ENCODE data around the gene LMBR1.

The LMBR1 gene

DNA sequence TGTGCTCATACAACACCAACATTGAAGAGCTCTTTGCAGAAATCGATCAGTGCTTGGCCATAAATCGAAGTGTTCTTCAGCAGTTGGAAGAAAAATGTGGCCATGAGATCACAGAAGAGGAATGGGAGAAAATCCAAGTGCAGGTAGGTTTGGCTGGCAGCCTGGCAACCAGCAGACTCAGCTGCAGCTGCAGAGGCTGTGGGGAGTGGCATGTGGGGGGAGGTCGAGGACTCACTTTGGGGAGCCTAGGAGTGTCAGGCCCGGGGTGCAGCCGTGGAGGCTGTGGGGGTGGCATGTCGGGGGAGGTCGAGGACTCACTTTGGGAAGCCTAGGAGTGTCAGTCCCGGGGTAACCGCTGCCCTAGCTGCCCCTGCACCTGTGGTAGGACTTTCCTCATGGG, 217.3 kb downstream of the LMBR1 start:
- Histone ChIP-seq H3K9me3 (ENCODE audit: control insufficient read depth, low read depth, low read length) (no peaks in the 10 kb centered on the region), H3K4me3 (ENCODE audit: low read length) (no peak overlapping the region), H3K36me3 (ENCODE audit: control insufficient read depth, low read depth, low read length) (peaks cover 8% of the 10 kb centered on the region)

DNA sequence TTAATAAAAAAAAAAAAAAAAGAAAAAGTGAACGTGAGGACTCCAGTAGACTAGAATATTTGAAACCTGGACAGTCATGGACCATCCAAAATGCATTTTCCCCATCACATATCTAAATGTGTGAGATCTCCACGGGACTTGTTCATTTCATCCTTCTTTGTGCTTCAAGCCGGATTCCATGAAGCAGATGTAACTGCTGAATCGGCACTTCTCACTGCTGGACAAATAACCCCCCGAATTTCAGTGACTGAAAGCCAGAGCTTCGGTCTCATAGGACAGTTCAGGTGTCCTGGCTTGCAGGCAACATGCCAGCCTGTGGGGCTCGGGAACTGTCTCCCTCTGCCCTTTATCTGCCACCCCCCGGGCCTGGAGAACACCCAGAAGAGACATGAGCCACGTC, 219.1 kb downstream of the LMBR1 start:
- Histone ChIP-seq H3K36me3 (ENCODE audit: control insufficient read depth, low read depth, low read length) (peaks cover 3% of the 10 kb centered on the region), H3K27ac (ENCODE audit: low read length) (no peak overlapping the region), H3K9me3 (ENCODE audit: control insufficient read depth, low read depth, low read length) (no peaks in the 10 kb centered on the region), H3K4me1 (ENCODE audit: control insufficient read depth, low read depth, low read length) (peaks cover 5% of the 10 kb centered on the region), H3K9ac (ENCODE audit: low read length) (no peak overlapping the region), H3K27me3 (ENCODE audit: control insufficient read depth, insufficient read depth, low read length) (no peaks in the 10 kb centered on the region), H3K4me3 (ENCODE audit: low read length) (no peak overlapping the region)

More for the DNA sequence above, 217.3 kb downstream of the LMBR1 start:
- Histone ChIP-seq H3K9ac (ENCODE audit: low read length) (no peak overlapping the region), H3K4me1 (ENCODE audit: control insufficient read depth, low read depth, low read length) (peaks cover 5% of the 10 kb centered on the region), H3K27ac (ENCODE audit: low read length) (no peak overlapping the region), H3K27me3 (ENCODE audit: control insufficient read depth, insufficient read depth, low read length) (no peaks in the 10 kb centered on the region)

DNA sequence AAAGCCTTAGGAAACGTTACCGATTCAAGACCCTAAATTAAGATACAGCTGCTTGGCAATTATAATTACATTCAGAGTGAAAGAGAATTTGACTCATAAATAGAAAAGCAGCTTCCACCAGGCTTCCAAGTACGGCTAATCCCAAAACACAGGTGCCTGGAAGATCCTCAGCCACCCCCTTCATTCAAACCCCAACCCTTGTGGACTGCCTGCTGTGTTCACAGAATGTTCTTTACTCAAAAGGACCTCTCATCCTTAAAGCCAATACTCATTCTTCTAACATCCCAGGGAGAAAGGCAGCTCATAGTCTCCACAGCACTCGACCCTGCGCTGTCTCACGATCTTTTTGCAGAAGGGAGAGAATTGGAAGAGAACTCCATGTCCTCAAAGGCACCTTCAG, 219.5 kb downstream of the LMBR1 start:
- H3K27me3 ChIP-seq (ENCODE audit: control insufficient read depth, insufficient read depth, low read length) = no peaks in the 10 kb centered on the region
- H3K4me1 ChIP-seq (ENCODE audit: control insufficient read depth, low read depth, low read length) = peaks cover 5% of the 10 kb centered on the region
- H3K4me3 ChIP-seq (ENCODE audit: low read length) = no peak overlapping the region
- H3K9ac ChIP-seq (ENCODE audit: low read length) = no peak overlapping the region
- H3K36me3 ChIP-seq (ENCODE audit: control insufficient read depth, low read depth, low read length) = peaks cover 3% of the 10 kb centered on the region
- H3K9me3 ChIP-seq (ENCODE audit: control insufficient read depth, low read depth, low read length) = no peaks in the 10 kb centered on the region
- no peak overlapping the region for H3K27ac ChIP-seq (ENCODE audit: low read length)

DNA sequence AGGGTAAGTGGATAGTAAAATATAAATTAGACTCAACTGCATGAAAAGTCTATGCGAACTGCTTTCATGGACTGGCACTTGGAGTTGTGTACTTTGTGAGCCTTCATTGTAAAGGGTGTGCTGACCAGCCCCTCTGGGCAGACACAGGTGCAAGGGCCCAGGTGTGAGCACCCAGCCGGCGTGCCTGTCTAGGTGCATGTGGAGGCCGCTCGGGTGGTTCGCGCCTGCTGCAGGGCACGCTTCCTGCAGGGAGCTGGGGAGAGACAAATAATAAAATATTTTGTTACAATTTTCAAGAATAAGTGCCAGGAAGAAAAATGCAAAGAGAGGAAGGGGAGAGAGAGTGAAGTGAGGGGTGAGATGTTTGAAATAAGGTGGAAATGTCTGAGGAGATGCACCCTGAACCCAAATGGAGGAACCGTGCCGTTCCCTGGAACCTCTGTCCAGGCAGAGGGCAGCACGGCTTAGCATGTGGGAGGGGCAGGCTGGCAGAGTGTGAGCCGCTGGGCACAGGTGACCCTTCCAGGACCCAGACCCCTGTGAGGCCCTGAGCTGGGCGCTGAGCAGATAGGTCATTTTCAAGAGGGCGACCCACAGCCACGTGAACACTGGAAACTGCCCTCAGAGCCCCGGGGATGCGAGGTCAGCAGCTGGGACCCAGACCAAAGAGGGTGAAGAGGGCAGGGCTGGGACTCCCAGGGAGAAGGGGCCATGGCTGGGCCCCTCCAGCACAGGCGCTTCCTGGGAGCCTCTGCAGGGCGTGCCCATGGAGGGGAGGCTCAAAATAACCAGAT, 223.8 kb downstream of the LMBR1 start:
- peaks cover 35% of the 10 kb centered on the region for H3K4me1 ChIP-seq (ENCODE audit: control insufficient read depth, low read depth, low read length)
- no peaks in the 10 kb centered on the region for H3K9me3 ChIP-seq (ENCODE audit: control insufficient read depth, low read depth, low read length)
- no peak overlapping the region for H3K4me3 ChIP-seq (ENCODE audit: low read length)
- H3K36me3 ChIP-seq (ENCODE audit: control insufficient read depth, low read depth, low read length) = peaks cover 3% of the 10 kb centered on the region
- no peak overlapping the region for H3K27ac ChIP-seq (ENCODE audit: low read length)
- no peak overlapping the region for H3K9ac ChIP-seq (ENCODE audit: low read length)
- no peaks in the 10 kb centered on the region for H3K27me3 ChIP-seq (ENCODE audit: control insufficient read depth, insufficient read depth, low read length)

DNA sequence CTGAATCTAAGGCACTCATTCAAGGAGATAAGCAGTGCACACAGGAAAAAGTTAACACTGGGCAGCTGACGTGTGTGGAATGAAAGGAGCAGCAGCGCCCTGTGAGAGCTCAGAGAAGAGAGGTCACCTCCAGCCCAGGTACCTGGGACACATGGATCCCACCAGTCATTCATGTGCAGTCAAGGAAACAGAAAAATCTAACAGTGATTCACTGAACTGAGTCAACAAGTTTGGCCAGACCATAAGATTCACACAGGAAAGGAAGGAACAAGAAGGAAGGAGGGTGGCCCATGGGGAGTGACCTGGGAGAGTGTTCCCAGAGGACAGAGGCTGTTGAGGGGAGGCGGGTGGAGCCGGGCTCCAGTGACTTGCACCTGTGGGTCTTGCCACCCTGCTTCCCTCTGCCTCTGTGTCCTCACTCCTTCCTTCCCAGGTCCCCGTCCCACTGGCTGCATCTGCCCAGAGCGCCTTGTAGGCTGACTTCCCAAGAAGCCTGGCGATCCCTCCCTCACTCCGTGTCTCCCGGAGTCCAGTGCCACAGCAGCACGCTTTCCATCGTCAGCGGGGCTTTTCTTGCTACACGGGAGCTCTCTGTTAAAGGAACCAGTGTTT, 224.7 kb downstream of the LMBR1 start:
- Histone ChIP-seq H3K9me3 (ENCODE audit: control insufficient read depth, low read depth, low read length) (no peaks in the 10 kb centered on the region), H3K27me3 (ENCODE audit: control insufficient read depth, insufficient read depth, low read length) (no peaks in the 10 kb centered on the region), H3K4me1 (ENCODE audit: control insufficient read depth, low read depth, low read length) (peaks cover 30% of the 10 kb centered on the region), H3K27ac (ENCODE audit: low read length) (no peak overlapping the region), H3K36me3 (ENCODE audit: control insufficient read depth, low read depth, low read length) (peaks cover 3% of the 10 kb centered on the region), H3K9ac (ENCODE audit: low read length) (no peak overlapping the region), H3K4me3 (ENCODE audit: low read length) (no peak overlapping the region)

DNA sequence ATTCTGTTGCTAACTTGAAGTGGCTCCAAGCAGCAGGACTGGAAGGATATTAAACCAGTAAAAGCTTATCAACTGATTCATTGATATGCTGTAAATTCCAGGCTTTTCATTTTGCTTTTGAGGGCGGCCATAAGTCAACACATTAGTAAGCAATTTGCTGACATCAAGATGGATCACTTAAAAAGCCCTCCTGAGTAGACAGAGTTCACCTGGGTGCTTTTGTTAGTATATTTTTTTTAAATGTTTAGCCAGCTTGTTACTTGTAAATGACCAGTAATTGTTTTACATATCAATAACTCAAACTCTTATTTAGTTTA, 225.9 kb downstream of the LMBR1 start:
- Histone ChIP-seq H3K9me3 (ENCODE audit: control insufficient read depth, low read depth, low read length) (no peaks in the 10 kb centered on the region), H3K9ac (ENCODE audit: low read length) (no peak overlapping the region), H3K36me3 (ENCODE audit: control insufficient read depth, low read depth, low read length) (no peaks in the 10 kb centered on the region), H3K4me1 (ENCODE audit: control insufficient read depth, low read depth, low read length) (peaks cover 30% of the 10 kb centered on the region), H3K27ac (ENCODE audit: low read length) (no peak overlapping the region), H3K4me3 (ENCODE audit: low read length) (no peak overlapping the region), H3K27me3 (ENCODE audit: control insufficient read depth, insufficient read depth, low read length) (no peaks in the 10 kb centered on the region)

DNA sequence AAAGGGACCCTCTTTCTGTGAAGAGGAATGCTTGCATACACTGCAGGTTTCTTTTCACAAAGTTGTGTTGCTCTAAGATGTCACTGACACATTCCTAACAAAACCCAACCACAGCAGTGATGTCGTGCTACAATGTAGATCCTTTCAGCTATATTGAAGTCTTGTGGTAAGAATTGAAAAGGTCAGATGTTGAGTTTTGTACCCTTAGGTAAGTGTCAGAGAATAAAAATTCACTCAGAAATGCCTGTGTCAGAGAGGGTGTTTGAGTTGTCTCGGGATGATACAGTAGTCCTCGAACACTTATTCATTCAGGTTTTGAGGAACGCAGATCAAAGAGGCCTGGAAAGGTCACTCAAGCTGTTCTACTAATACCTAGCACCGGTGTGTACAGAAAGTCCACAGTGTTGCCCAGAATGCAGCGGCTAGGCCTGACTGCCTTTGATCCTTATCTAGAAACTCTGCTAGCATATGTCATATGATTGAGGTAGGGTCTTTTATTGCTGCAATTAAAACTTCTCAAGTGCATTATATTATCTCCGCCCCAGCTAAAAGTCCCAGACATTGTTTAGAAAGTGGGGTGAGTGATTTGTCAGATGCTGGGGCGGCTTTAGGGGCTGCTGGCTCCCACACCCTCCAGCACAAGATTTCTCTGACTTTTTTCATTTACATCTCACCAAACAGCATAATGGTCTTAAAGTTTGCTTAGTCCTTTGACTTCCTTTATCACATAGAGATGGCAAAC, 226.4 kb downstream of the LMBR1 start:
- Histone ChIP-seq H3K4me3 (ENCODE audit: low read length) (no peak overlapping the region), H3K27me3 (ENCODE audit: control insufficient read depth, insufficient read depth, low read length) (no peaks in the 10 kb centered on the region), H3K27ac (ENCODE audit: low read length) (no peak overlapping the region), H3K36me3 (ENCODE audit: control insufficient read depth, low read depth, low read length) (no peaks in the 10 kb centered on the region), H3K4me1 (ENCODE audit: control insufficient read depth, low read depth, low read length) (peaks cover 30% of the 10 kb centered on the region), H3K9ac (ENCODE audit: low read length) (no peak overlapping the region), H3K9me3 (ENCODE audit: control insufficient read depth, low read depth, low read length) (no peaks in the 10 kb centered on the region)

DNA sequence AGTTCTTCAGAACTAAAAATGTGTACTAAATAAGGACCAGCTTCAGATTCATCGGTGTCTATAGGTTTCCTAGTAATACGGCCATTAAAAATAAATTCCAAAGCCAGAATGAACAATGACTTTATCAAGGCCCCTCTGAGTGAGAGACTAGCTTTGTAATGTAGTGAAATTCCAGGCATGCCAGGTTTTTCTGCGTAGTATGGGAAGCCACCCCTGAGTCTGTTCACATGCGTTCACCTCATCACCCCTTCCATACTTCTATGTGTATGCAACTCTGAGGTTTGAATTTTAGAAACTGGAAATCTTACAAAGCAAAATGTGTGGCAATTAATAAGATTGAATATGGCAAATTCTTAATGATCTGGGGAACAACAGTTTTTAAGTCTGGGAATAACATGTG, 227.9 kb downstream of the LMBR1 start:
- Histone ChIP-seq H3K27ac (ENCODE audit: low read length) (no peak overlapping the region), H3K9me3 (ENCODE audit: control insufficient read depth, low read depth, low read length) (no peaks in the 10 kb centered on the region), H3K9ac (ENCODE audit: low read length) (no peak overlapping the region), H3K36me3 (ENCODE audit: control insufficient read depth, low read depth, low read length) (no peaks in the 10 kb centered on the region), H3K4me1 (ENCODE audit: control insufficient read depth, low read depth, low read length) (peaks cover 30% of the 10 kb centered on the region), H3K4me3 (ENCODE audit: low read length) (no peak overlapping the region), H3K27me3 (ENCODE audit: control insufficient read depth, insufficient read depth, low read length) (no peaks in the 10 kb centered on the region)

DNA sequence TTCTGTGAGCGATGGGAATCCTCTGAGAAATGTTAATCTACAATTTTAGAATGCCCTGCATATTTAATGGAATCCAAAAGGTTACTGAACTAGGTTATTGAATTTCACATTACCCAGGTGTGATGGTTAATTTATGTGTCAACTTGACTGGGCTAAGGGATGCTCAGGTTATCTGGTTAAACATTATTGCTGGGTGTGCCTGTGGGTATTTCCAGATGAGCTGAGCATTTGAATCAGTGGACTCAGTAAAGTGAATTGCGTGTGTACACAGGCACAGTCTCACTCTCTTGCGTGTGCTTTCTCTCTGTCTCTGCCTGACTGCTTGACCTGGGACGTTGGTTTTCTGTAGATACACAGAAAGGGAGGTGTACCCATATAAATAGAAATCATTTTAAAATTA, 230.7 kb downstream of the LMBR1 start:
- Histone ChIP-seq H3K9ac (ENCODE audit: low read length) (no peak overlapping the region), H3K4me1 (ENCODE audit: control insufficient read depth, low read depth, low read length) (peaks cover 27% of the 10 kb centered on the region), H3K36me3 (ENCODE audit: control insufficient read depth, low read depth, low read length) (no peaks in the 10 kb centered on the region), H3K4me3 (ENCODE audit: low read length) (no peak overlapping the region), H3K27me3 (ENCODE audit: control insufficient read depth, insufficient read depth, low read length) (no peaks in the 10 kb centered on the region), H3K9me3 (ENCODE audit: control insufficient read depth, low read depth, low read length) (no peaks in the 10 kb centered on the region), H3K27ac (ENCODE audit: low read length) (no peak overlapping the region)

DNA sequence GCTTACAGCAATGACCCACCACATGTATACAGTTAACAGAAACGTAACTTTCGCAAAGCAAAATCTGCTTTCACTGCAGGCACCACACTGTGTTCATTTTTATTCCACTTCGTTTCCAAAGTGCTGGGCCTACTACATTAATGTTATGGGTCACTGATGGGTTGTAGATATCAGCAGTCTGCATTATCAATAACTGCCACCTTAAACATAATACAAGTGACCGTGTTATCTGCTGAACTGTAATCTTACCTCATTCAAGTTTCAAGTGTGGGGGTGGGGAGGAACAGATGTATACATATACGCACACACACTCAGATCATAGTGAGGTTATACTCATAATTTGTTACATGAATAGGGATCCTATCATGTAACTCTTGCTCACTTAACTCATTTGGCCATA, 231.3 kb downstream of the LMBR1 start:
- no peak overlapping the region for H3K4me3 ChIP-seq (ENCODE audit: low read length)

DNA sequence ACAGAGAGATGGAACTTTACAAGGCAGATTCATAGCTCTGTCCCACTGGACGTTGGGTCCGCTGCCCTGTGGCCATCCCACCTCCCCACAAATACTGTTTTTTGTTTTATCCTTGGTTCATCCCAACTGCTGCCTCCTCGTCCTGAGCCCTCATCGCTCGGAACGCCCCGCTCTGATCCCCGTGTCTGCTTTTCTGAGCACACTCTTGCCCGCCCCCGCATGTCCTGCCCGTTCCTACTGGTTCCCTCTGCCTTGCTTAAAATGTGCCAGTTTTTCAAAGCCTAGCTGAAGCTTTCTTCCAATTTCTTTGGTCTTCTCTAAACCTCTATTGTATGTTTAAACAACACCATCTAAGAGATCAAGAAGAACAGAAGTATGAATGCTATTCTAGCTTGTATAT, 233.0 kb downstream of the LMBR1 start:
- H3K27ac ChIP-seq (ENCODE audit: low read length) = no peak overlapping the region
- no peaks in the 10 kb centered on the region for H3K9me3 ChIP-seq (ENCODE audit: control insufficient read depth, low read depth, low read length)
- H3K27me3 ChIP-seq (ENCODE audit: control insufficient read depth, insufficient read depth, low read length) = no peaks in the 10 kb centered on the region
- H3K4me3 ChIP-seq (ENCODE audit: low read length) = no peak overlapping the region
- no peaks in the 10 kb centered on the region for H3K36me3 ChIP-seq (ENCODE audit: control insufficient read depth, low read depth, low read length)
- H3K9ac ChIP-seq (ENCODE audit: low read length) = no peak overlapping the region
- H3K4me1 ChIP-seq (ENCODE audit: control insufficient read depth, low read depth, low read length) = peaks cover 5% of the 10 kb centered on the region

More for the DNA sequence above, 231.3 kb downstream of the LMBR1 start:
- H3K27me3 ChIP-seq (ENCODE audit: control insufficient read depth, insufficient read depth, low read length) = no peaks in the 10 kb centered on the region
- no peak overlapping the region for H3K27ac ChIP-seq (ENCODE audit: low read length)
- no peaks in the 10 kb centered on the region for H3K9me3 ChIP-seq (ENCODE audit: control insufficient read depth, low read depth, low read length)
- H3K9ac ChIP-seq (ENCODE audit: low read length) = no peak overlapping the region
- H3K4me1 ChIP-seq (ENCODE audit: control insufficient read depth, low read depth, low read length) = peaks cover 20% of the 10 kb centered on the region
- H3K36me3 ChIP-seq (ENCODE audit: control insufficient read depth, low read depth, low read length) = no peaks in the 10 kb centered on the region
